Right lobe of liver (tissue), 6 donors: ENCODE data around the gene KRT81. TPM values are rescaled to one million over a fixed set of nuclear protein-coding genes. Genes with fewer than 3 reads are reported as not detected.

Source experiments
- ATAC-seq, 4 donors: fragments of 200-7000 bp; cut with Tn5 transposase; one replicate each; pipeline ENCODE4 v1.9.1; 2020; ENCODE audit warnings: mild to moderate bottlenecking in 4 of 4, moderate library complexity in 4 of 4
- DNase-seq, 3 donors: peaks; one replicate each; pipeline ENCODE4 v3.0.0-alpha.2; 2020
- H3K27ac ChIP-seq, 3 donors: fragments of 200-600 bp; one replicate each; pipeline ENCODE4 v1.8.0; 2022
- H3K27me3 ChIP-seq, 2 donors: fragments of 200-600 bp; one replicate each; pipeline ENCODE4 v1.8.0; 2022
- H3K36me3 ChIP-seq, 4 donors: fragments of 200-600 bp; sonication (generic) in 1 of 4; one replicate each; pipeline versions ENCODE4 v1.5.1 to v1.8.0; 2017 to 2022; ENCODE audit warnings: control low read depth in 1 of 4
- H3K4me1 ChIP-seq, 4 donors: fragments of 200-600 bp; sonication (generic) in 1 of 4; one replicate each; pipeline versions ENCODE4 v1.5.1 to v1.8.0; 2017 to 2022; ENCODE audit warnings: control low read depth in 1 of 4
- H3K4me3 ChIP-seq, 3 donors: fragments of 200-600 bp; one replicate each; pipeline ENCODE4 v1.8.0; 2022
- H3K9me3 ChIP-seq, 4 donors: fragments of 200-600 bp; sonication (generic) in 1 of 4; one replicate each; pipeline versions ENCODE4 v1.5.1 to v1.8.0; 2017 to 2022; ENCODE audit warnings: control low read depth in 1 of 4
- CTCF ChIP-seq, 4 donors: fragments of 200-600 bp in 3 of 4; fragments of 450-650 bp in 1 of 4; IDR thresholded peaks; one replicate each; pipeline versions ENCODE4 v1.5.1 to v1.8.0; 2016 to 2022; ENCODE audit warnings: antibody characterized with exemption in 4 of 4, mild to moderate bottlenecking in 2 of 4
- POLR2A ChIP-seq: fragments of 450-650 bp; IDR thresholded peaks from one replicate; pipeline ENCODE4 v1.6.1; 2017; ENCODE audit warnings: antibody characterized with exemption, mild to moderate bottlenecking
- WGBS: methylation state at CpG from one replicate; pipeline ENCODE4 v1.1.6; 2018; ENCODE audit warnings: low coverage, low lambda C conversion rate; ENCODE audit not compliant: insufficient coverage; ENCODE audit errors: missing lambda C conversion rate; 5-methylcytosine and 5-hydroxymethylcytosine counted together
- intact Hi-C, 2 donors: fragments of 100-400 bp; cut with DNase I; formaldehyde crosslinking; loops; one replicate each; pipeline versions ENCODE4 v1.11.2 to v1.14.1; 2022
- total RNA-seq, 6 experiments: library from RNA; depleted of rRNA in 2 of 6; stranded (reverse); fragments of >200 nt in 2 of 6; fragmentation: NEBNext Ultra II Directional in 3 of 6; extraction: Animal tissue kit (Norgen Biotek cat#: 25700) in 3 of 6; gene quantifications; one replicate each; pipeline versions ENCODE4 v1.1.0 to v1.2.4, GENCODE V29; 2016 to 2023
- donor health status: DM: no; HTN: yes; CAD: no.
- donor health status: DM: no; HTN: no; CAD: no.
- donor health status: DM: no; HTN: no; CAD: no.
- donor health status: DM: no; HTN: yes; CAD: no.
- donor health status: DM: no; HTN: yes; CAD: no.

Gene KRT81
- total RNA-seq, 6 experiments from 2014 or later, result 0.13 TPM; not detected in 5

GRCh38 chr12:52263761-52264434, 27.4 kb downstream of the KRT81 start:
- DNase-seq (no peak), ATAC-seq (no peak)
- intact Hi-C loops, result no loop called here
- Histone ChIP-seq H3K4me3 (no peak overlapping the region), H3K9me3 (no peaks in the 10 kb centered on the region), H3K4me1 (no peaks in the 10 kb centered on the region), H3K27me3 (no peaks in the 10 kb centered on the region), H3K27ac (no peak overlapping the region), H3K36me3 (no peaks in the 10 kb centered on the region)
- TF ChIP-seq CTCF (IDR thresholded peaks at IDR 0.05), result no peak
- TF ChIP-seq POLR2A, result no peak
- WGBS, result 71% methylated on average over 3 of the region's 7 CpGs

GRCh38 chr12:52262286-52262685, 29.0 kb downstream of the KRT81 start:
- Histone ChIP-seq H3K9me3 (no peaks in the 10 kb centered on the region), H3K27me3 (peaks cover 0 to 5% of the 10 kb centered on the region in 2 donors), H3K4me3 (no peak overlapping the region), H3K4me1 (no peaks in the 10 kb centered on the region), H3K36me3 (no peaks in the 10 kb centered on the region), H3K27ac (no peak overlapping the region)
- TF ChIP-seq POLR2A (no peak), CTCF (IDR thresholded peaks at IDR 0.05) (no peak)
- DNase-seq (no peak), ATAC-seq (no peak)
- intact Hi-C loops, result no loop called here
- WGBS, result 80% methylated on average over 2 of the region's 3 CpGs

GRCh38 chr12:52261208-52261484, 30.2 kb downstream of the KRT81 start:
- intact Hi-C loops, result no loop called here
- ATAC-seq (no peak), DNase-seq (no peak)
- TF ChIP-seq POLR2A (no peak), CTCF (IDR thresholded peaks at IDR 0.05) (no peak)
- Histone ChIP-seq H3K36me3 (no peaks in the 10 kb centered on the region), H3K27me3 (peaks cover 0 to 5% of the 10 kb centered on the region in 2 donors), H3K4me1 (no peaks in the 10 kb centered on the region), H3K4me3 (no peak overlapping the region), H3K27ac (no peak overlapping the region), H3K9me3 (no peaks in the 10 kb centered on the region)
- WGBS, result 38% methylated on average over 1 of the region's 1 CpG

GRCh38 chr12:52260361-52261207, 30.8 kb downstream of the KRT81 start:
- Histone ChIP-seq H3K9me3 (no peaks in the 10 kb centered on the region), H3K4me3 (no peak overlapping the region), H3K36me3 (no peaks in the 10 kb centered on the region), H3K4me1 (no peaks in the 10 kb centered on the region), H3K27me3 (peaks cover 0 to 5% of the 10 kb centered on the region in 2 donors), H3K27ac (no peak overlapping the region)
- ATAC-seq (no peak), DNase-seq (no peak)
- WGBS, result 50% methylated on average over 8 of the region's 9 CpGs
- intact Hi-C loops, result no loop called here
- TF ChIP-seq CTCF (IDR thresholded peaks at IDR 0.05) (no peak), POLR2A (no peak)
